ENCODE measurements around the gene ASTN2.

The ASTN2 gene

DNA sequence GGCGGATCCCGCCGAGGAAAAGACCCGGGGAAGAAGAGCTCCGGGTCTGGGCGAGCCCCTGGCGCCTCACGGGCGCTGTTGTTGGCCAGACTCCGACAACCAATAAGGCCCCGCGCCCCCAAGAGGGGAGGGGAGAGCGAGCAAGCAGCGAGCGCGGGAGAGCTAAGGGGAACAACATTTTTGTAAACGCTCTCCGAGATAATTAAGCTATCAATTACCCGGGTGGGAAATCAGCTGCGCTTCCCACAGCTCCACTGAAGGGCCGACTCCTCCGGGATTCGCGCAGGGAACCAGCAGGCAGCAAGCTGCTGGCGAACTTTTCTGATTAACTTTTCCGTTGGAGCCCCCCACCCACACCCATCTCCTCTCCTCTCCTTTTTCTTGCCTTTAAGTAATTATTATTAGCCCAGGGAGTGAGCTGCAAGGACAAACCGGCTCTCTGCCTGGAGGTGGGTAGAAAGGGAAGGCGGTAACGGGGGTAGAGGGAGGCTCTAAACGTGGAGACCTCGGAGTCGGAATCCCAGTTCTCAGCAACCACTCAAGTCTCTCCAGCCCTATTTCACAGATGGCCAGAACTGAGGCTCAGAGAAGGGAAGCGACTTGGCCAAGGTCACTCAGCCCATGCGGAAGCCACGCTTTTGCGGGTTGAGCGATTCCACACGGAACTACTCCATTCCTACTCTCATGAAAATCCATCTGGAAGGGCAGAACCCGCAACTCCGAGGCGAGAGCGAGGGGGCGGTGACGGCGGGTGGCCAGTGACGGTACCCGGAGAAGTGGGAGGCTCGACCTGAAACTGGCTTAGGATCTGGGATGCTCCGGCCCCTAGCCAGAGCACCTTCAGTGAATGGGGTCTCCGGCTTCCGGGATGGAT, 1.3 kb downstream of the ASTN2 start:
- no peak for DNase-seq

DNA sequence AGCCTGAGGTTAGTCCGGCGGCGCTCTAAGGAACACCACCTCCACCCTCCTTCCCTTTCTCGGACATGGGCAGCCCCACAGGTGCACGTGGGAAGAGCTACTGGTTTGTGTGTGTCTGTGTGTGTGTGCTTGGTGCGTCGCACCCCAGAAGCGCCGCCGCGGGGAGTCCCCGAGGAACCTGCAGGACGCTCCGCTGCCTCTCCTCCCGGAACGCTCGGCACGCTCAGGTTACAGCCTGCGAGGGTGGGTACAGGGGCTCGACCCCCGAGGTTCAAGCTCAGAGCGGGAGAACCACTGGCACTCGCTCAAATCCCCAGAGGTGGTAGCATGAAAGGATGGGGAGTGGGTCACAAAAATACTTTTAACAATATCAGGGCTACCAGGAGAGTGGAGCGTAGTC, 2.0 kb downstream of the ASTN2 start:
- DNase-seq = no peak

DNA sequence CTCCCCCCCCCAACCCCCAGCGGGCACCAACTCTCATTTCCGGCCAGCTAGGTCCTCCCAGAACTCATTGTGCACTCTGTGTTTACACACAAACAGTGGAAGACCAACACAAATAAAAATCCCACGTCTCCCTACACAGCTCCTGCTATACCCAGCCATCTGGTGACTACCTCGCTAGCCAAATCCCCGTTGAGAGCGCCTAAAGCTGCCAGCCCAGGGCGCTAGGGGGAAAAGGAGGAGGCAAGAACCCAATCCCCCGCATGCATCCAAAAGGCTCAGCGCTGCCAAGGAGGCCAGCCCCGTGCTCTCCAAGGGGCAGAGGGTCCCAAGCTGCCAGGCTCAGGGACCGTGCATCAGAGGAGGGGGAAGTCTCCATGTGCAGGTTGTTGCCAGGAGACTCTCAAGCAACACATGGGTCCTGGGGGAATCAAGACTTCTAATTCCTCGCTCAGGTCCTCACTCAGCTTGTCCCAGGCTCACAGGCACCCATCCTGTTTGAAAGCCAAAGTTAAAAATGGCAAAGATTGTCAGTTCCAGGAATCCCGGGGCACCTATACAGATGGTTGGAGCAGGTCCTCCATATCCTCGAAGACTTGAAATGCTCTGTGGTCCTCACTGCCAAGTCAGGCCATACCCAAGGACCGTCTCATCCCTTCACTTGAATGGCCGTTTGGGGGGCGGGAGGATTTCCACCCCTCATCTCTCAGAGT, 2.7 kb downstream of the ASTN2 start:
- DNase-seq = no peak

DNA sequence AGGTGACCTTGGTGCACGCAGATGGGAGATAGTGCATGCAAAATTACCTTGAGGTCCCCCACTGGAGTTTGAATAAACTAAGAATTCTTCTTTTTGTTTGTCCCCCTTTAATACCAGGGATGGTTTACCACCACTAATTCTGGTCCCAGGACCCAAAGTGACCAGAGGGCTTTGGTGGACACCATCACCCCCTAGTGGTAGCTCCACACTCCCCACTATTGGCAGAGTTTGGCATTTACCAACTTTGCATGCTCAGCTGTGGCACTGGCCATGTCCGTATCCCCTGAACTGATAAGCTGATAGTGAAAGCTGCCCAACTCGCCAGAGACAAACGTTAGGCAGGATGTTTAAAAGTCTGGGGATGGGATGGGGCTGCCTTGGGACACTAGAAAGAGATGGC, 3.3 kb downstream of the ASTN2 start:
- DNase-seq = peak; percentile 47 to 57 (median 50)

DNA sequence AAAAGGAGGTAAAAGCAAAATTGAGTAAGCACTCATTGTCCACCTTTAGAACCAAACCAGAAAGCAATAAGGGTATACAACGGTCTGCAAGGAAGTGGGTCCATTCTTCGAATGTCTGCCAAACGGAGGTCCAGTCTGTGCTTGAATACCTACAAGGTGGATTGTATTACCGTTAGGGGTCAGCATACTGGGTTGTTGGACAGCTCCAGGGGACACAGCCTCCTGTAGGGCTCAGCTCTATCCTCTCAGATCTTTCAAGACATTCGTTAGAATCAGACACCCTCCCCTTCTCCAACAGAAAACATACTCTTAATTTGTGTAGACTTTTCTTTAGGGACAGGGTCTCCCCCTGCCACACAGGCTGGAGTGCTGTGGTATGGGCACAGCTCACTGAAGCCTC, 5.5 kb downstream of the ASTN2 start:
- no peak for DNase-seq

DNA sequence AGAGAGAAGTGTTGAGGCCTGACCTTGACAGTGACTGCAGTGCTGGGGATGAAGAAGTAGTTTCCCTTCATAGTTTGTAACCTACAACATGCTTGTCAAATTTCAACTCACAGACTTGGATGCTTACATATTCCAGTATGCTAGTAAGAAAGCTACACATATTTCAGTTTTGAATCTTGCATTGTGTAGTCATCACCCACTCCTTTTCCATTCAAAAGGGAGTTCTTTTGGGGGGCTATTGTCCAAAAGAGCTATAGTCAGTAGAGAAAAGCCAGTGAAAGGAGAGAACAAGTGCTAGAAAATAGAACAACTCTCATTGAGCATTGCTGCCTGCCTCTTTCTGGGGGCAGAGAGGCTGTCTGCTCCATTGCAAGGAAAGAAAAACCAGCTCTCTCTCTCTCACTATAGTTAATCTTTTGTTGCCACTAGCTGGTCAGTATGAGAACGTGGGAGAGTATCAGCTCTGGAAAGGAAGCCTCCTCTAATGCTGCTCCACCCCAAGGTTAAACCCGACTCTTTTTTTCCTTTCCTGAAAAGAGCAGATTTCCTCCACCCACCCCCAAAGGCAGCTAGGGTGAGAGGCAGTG, 7.3 kb downstream of the ASTN2 start:
- DNase-seq = no peak

DNA sequence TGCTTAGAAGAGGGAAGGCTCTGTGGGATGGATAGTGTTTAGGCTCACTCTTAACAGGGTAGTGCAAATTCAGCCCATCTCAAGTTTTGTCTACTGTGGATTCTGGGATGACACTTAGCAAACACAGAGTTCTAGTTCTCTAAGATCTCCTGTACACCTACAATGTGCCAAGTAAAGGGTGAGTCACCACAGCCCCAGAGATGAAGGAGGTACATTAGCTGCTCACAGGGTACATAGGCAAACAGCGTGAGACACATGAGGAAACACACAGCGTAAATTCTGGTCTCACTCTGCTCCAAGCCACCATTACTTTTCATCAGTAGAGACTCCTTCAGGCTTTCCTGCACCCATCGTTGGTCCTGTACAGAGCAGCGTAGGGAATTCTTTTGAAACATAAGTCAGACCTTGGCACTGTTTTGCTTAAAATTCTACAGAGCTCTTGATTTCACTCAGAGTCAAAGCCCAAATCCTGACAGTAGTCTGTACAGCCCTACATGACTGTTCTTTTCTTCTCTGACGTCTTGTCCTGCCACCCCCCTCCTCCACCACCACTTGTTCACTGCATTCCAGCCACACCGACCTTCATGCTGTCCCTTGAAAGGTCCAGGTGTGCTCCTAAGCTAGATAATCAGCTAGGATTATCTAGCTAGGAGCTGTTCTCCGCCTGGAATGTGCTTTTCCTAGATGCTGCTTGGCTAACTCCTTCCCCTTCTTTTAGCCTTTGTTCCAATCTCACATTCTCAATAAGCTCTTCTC, 8.7 kb downstream of the ASTN2 start:
- DNase-seq = no peak

DNA sequence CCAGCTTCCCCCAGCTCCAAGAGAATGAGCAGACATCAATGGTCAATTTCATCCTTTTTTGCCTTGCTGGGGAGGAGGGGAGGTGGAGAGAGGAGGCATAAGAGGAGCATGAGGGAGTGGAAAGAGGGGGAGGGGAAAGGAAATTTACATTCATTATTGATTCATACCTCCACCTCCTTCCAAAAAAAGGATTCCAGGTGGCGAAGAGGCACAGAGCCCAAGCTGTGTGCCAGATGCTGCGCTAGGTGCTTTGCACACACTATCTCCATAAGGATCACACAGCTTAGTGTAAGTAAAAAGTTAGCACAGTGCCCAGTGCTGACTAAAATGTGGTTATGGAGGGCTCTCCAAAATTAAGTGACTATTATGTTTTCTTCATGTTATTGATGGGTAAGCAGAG, 11.0 kb downstream of the ASTN2 start:
- no peak for DNase-seq

DNA sequence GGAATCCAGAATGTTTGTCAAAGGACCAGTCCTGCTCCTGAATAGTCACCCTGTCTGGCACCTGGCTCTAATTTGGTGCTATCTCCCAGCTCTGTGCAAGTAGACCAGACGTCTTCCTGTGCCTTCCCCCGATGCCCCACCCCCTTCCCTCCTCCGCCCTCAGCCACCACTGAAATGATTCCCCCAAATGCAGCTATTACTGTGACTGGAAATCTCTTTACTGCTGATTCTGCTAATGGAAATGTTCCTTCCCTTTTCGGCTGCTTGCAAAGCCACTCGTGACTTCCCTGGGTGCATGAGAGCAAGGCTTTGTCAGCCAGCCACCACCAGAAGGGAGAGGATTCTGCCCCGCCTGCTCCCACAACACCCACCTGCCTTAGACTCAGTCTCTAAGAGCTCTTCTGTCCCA, 11.4 kb downstream of the ASTN2 start:
- DNase-seq = peak; percentile 38 to 70 (median 66)

DNA sequence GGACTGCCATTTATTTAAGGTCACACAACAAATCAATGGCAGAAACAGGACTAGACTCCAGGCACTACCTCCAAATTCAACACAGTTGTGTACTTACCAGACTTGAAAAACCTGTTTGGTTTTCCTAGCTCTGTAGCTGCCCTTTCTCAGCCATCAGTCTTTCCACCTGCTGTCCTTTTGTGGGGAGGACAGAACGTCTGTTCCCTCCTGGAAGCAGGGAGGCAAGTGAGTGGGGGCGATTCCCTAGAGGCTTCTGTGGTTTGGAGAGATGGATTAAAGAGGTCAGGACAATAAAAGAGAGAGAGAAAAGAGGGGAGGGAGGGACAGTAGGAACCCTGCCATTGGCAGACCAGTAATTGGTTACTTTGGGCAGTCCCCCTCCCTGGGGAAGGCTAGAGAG, 14.7 kb downstream of the ASTN2 start:
- no peak for DNase-seq

DNA sequence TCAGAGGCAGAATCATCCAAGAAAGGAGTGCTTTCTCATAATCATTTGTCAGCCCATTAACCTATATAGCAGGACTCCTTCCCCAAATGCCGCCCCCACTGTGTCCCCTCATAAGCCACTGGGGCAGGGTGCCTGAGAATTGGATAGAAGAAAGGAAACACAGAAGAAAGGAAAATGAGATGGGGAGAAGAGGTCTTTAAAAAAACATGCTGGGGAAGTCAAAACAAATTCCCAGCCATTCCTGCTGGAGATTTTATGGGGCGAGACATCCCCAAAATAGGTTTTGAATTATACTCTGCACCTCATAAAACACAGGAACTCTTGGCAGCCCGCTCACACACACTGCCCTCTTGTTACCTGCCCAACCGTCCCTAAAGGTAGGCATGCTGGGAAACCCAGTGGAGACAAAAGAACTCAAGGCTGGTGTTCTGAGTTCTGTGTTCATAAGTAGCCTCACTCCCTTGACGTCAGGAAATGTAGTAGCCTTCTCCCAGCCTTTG, 19.7 kb downstream of the ASTN2 start:
- no peak for DNase-seq

DNA sequence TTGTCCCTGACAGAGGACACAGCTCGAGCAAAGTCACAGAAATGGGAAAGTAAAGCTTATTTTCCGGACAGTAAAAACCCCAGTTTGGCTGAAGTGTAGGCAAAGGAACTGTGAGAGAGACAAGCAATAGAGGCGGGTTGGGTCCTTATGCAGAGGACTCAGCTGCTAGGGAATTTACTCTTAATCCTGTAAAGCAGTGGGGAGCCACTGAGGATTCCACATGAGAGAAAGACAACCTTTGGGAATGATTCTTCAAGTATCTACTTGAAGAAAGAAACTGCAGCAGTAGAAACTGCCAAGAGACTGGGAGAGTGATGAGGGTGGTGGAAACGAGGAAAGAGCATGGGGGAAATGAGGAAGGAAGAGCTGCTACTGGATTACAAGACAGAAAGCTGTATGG, 20.2 kb downstream of the ASTN2 start:
- DNase-seq = no peak

DNA sequence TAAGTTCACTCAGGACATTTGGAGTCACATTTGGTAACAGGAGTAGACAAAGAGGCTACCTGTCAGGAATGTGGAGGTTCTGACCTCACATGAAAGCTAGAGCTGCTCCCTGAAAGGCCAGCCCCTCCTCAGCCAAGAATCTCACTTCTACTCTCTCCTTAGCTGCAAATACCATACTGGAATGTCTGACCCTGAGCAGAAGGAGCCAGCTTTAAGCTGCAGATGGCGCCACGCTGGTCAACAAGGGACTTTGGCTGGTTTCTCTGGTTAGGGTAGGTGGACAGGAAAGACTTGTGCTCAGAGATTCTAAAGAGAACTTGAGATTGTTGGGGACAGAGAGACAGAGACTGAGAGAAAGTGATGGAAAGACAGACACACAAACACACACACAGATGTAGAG, 21.9 kb downstream of the ASTN2 start:
- DNase-seq = no peak

DNA sequence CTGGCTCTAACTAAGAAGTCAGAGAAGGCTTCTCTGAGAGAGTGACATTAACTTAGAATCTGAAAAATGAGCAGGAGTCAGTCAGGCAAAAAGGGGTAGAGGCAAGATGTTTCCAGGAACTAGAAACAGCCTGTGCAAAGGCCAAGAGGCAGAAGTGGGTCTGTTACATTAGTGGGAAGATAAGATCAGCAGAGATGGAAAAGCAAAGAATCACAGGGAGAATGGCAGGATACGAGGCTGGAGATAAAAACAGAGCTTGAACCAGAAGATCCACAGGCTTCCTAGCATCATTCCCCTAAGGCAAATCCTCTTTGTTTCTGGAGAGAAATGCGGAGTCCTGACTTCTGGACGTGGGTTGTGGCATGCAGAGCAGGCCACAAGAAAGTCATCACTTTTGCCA, 27.4 kb downstream of the ASTN2 start:
- no peak for DNase-seq

DNA sequence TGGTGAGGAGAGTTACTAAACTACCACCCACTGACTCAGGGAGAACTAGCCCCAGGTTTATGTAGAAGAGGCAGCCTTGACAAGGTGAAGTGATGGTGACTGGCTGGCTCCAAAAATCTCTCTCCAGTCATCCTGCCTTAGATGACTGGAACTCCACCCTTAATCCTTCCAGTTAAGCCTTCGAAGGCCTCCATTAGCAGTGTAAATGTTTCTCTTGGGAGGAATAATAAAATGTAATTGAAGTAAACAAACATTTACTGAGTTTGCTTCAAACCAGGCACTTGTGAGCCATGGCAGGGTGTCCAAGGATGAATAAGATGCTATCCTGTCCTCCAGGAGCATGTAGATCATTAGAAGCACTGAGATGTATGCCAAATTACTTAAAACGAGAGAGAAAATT, 35.5 kb downstream of the ASTN2 start:
- no peak for DNase-seq

DNA sequence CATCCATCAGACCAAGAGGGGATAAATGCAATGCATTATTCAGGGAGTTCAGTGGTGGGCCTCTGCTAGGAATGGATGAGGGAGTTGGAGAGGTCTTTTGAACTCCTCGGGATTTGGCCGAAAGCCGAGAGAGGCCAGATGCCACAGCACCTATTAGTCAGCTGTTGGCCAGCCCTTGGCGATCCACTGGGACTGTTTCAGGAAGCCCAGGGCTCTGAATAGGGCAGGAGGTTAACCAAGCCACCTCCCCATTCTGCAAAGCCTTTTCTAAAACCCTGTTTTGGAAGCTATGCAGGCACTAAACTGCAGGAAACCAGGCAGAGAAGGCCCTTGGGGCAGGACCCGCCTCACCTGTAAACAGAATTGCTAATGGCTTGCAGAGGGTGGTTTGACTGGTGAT, 37.8 kb downstream of the ASTN2 start:
- DNase-seq = no peak

DNA sequence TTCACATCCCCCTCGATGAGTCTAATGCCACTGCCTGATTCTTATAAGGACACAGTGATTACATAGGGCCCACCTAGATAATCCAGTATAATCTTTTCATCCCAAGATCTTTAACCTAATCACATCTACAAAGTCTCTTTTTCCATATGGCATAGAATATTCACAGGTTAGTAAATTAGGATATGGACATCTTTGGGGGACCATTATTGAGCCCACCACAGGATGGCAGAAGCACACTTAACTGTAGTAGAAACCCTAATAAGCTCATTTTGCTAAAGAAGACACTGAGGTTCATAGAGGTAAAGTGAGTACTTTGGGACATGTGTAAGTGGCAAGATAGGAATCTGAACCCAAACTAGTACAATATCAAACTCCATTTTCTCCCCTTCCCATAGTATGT, 38.9 kb downstream of the ASTN2 start:
- DNase-seq = no peak

DNA sequence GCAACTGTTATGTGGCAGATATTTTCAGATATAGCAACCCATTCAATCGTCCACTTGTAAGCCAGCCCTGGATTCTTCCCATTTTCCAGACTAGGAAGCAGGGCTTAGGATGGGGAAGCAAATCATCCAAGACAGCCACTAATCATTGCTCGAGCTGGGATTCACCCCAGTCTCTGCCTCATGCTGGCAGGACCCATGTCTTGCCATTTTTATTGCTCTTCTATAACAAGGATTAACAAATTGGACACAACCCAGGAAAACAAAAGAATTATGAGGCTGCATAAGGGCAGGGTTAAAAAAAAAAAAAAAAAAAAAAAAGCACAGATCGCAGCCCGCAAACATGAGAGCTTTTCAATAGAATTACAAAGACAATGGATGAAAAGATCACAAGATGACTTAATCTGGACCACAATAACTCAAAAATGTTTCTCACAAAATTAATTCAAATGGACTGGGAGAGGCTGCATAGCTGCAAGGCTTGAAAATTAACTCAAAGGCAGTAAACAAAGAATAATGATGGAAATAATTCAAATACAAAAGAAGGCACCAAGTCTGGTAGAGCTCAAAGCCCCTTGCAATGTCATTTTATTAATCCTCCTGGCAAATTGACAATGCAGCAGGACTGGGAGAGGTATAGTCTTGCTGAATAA, 40.7 kb downstream of the ASTN2 start:
- DNase-seq = no peak

DNA sequence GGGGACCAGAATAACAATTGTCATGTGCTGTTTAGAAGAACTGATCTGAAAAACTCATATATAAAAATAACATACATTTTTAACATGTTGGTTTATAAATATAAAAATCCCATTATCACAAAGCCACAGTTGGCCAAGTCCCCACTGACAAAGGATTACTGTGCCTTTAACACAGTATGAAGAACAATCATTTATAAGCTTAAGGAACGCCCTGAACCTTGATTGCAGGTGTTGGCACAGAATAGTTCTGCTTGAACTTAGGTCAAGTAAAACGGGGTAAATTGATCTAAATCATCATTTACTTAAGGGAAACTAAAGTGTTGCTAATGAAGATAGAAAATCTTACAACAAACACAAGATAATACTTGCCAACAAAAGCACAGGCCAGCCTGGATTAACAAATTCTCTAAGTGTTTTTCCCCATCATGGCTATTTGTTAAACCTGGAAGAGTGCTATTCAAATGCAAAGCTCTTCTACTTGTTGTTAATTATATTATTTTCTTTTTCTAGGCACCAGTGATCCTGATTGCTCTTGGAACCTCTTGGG, 46.1 kb downstream of the ASTN2 start:
- DNase-seq = no peak

DNA sequence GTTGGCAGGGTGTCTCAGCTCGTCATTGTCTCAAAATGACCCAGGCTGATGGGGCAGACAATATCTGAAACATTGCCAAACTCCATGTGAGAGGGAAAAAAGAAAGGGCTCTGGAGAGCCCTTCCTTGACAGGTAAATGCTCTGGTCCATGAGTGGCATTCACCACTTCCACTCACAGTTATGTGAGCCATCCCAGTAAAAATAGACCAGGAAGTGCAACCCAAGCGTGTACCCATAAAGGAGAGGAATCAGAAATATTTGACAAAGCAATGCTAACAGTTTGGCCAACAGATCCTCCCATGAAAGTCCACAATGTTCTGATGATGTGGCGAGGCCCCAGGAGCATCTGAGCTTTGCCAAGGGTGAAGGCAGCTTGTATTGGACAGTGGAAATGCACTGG, 49.4 kb downstream of the ASTN2 start:
- no peak for DNase-seq

DNA sequence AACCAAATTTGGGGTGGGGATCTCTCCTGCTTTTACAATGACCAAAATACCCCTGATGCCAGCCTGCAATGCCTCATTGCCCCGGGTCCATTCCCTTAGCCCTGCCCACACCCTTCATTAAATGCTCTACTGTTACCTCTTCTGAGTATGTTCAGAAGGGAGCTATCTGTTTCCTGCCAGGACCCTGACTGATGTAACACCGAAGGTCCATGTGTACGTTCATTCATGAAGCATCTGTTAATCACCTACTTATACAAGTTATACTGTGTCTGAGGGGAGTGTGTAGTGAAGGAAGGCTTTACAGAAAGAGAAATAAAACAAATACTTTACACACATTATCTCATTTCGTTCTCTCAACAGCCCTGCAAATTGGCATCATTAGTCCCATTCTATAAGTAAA, 51.9 kb downstream of the ASTN2 start:
- DNase-seq = no peak

DNA sequence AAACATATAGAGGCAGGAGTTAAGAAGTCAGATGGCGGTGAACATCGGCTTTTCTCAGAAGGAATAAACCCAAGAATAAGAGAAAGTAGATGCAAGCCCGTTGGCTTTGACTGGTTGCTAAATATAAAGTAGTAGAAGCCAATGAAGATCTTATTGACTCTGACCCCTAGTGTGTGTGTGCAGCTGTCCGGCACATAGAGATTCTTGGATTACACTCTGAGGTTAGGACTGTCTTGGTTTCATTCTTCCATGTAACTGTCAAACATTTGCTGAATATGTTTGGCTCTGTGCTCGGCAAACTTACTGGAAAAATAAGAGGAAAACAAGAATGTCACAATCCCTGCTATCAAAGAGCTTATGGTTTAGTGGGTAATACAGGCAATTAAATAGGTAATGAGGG, 54.9 kb downstream of the ASTN2 start:
- no peak for DNase-seq

Data from suppressor macrophage (primary cell).